ENCODE results near the gene MTIF2.
A peak's percentile ranks its signal among the peaks of the same experiment; 100 is the strongest.
"Not testable (repeated sequence)": the region's sequence is repeated elsewhere in the genome, so short reads cannot be mapped to it uniquely, and the experiment has no call there.

The MTIF2 gene

GRCh38 chr2:55239656-55240222 lies 29.3 kb downstream of the MTIF2 start:
- no peak for DNase-seq

DNA sequence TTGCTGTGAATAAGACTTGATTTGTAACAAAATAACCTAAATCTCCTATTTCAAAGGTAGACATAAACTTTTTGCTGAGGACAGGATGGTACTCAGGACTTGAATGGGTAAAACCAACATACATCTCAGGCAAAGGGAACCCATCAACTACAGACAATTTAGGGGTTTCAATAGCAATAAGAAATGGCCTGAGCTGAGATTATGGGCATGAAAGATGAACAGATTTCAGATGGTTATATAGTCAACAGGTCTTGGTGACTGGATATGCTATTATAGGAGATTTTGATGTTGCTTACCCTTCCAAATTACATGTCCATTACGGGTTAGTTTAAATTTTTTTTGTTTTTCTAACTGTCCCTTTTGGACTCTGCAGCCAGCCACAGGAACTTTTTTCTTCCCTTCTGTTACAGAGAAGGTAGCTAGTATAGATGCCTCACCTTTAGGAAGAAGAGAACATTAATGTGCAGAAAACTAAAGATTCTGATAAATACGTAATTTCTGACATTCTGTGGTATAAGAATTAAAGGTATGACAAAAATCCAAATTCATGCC lies 32.0 kb downstream of the MTIF2 start:
- no peak for DNase-seq

- DNase-seq = no peak
Observed at GRCh38 chr2:55235724-55236538, 33.1 kb downstream of the MTIF2 start.

DNA sequence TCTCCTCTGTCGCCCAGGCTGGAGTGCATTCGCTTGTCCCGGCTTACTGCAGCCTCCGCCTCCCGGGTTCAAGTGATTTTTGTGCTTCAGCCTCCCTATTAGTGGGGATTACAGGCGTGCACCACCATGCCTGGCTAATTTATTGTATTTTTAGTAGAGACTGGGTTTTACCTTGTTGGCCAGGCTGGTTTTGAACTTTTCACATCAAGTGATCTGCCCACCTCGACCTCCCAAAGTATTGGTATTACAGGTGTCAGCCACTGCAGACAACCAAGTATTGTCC lies 35.4 kb downstream of the MTIF2 start:
- DNase-seq = no peak

GRCh38 chr2:55232863-55233657 lies 36.0 kb downstream of the MTIF2 start:
- peak in 1 of 2 donors; percentile 25 for DNase-seq

GRCh38 chr2:55232084-55232862 lies 36.8 kb downstream of the MTIF2 start, which contains the start of the genes CLHC1 and RPS27A:
Gene CLHC1, minus strand, starts transcription at chr2:55232293. Its CDS starts 9,882 bp downstream, at chr2:55222411.
Gene RPS27A, plus strand, starts transcription at chr2:55232688. Its CDS starts 137 bp downstream, at chr2:55232825.
- peak; percentile 89 to 92 for DNase-seq

DNA sequence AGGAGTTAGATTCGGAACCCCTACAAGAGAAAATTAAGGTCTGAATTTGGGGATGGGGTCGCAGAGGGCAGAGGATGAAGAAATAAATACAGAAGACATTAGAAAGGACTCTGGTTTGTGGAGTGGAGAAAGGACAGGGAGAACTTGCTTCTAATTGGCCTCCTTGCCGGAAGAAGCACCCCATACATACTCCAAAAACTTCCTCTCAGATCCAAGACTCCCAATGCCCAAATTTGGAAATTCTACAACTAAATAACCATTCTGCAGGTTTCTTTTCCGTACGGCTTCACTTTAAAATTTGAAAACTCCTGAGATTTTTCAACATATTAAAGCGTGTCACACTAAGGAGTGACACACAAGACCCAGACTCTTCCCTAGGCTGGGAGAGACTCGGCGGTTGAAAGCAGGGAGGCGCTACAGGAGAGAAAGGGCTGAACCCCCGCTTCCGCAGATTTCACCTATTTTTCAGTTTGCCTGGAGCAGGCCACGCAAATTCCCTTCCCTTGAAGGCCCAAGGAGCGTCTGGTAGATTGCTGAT lies 37.4 kb downstream of the MTIF2 start:
- DNase-seq = peak; percentile 17 to 24

- no peak for DNase-seq
Observed at GRCh38 chr2:55230551-55230950, 38.5 kb downstream of the MTIF2 start.

DNA sequence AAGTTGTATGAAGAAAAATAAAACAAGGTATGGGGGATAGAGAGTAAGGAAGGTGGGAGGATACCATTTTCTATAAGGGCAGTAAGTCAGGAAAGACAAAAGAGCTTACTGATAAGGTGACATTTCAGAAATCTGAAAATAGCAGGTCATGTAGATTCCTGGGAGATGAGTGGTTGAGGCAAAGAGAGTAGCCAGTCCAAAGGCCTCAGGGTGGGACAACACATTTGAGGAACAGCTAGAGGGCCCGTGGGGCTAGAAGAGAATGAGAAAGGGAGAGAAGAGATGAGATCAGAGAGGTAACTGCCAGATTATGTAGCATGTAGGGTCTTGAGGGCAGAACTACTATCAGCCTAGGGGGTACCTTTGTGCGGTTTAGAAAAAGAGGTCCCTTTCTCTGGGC lies 39.8 kb downstream of the MTIF2 start:
- DNase-seq = no peak

DNA sequence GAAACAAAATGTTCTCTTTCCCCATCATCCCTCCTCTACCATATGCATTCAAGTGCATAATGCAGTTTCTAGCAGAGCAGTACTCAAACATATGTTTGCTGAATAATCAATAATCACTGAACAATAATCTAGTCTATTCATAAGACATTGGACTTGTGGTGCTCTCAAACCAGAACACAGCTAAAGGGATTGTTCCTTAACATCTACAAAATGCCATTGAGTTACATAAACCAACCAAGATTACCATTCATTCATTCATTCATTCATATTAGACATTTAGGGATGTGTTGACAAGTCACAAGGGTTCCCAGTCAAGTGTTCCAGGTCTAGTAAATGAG lies 40.8 kb downstream of the MTIF2 start:
- no peak for DNase-seq

GRCh38 chr2:55227437-55228225 lies 41.4 kb downstream of the MTIF2 start:
- peak; percentile 67 to 79 for DNase-seq

DNA sequence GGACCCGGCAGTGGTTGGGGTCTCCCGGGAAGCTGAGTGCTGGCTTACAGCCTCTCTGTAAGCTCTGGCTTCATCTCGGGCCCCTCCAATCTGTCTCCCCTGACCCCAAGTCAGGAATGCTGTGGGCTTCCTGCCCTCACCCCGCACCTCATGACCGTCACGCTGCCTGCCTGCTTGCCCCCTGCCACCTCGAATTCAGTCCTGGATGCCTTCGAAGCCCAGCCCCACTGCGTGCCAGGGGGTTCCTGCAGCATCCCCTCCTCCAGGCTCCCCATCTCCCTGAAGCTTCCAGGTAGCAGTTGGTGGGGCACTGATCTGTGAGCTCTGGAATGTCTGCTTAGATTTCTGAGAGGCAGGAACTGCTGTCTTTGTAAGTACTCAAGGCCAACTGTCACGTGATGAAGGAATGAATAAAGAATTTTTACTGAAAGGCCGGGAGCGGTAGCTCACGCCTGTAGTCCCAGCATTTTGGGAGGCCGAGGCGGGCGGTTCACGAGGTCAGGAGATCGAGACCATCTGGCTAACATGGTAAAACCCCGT lies 43.5 kb downstream of the MTIF2 start:
- no peak for DNase-seq

GRCh38 chr2:55224761-55225261 lies 44.2 kb downstream of the MTIF2 start:
- no peak for DNase-seq

- DNase-seq = no peak
Observed at GRCh38 chr2:55223958-55224760, 44.9 kb downstream of the MTIF2 start.

GRCh38 chr2:55213822-55214221 lies 55.2 kb downstream of the MTIF2 start:
- no peak for DNase-seq

DNA sequence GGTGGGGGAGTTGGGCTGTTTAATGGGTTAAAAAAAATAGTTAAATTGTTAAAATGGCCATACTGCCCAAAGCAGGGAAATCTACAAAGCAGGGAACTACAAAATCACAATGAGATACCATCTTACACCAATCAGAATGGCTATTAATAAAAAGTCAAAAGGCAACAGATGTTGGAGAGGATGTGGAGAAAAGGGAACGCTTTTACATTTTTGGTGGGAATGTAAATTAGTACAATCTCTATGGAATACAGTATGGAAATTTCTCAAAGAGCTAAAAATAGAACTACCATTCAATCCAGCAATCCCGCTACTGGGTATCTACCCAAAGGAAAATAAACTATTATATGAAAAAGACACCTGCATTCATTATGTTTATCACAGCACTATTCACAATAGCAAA lies 64.1 kb downstream of the MTIF2 start:
- no peak for DNase-seq

GRCh38 chr2:55204536-55204935 lies 64.5 kb downstream of the MTIF2 start:
- DNase-seq = no peak

DNA sequence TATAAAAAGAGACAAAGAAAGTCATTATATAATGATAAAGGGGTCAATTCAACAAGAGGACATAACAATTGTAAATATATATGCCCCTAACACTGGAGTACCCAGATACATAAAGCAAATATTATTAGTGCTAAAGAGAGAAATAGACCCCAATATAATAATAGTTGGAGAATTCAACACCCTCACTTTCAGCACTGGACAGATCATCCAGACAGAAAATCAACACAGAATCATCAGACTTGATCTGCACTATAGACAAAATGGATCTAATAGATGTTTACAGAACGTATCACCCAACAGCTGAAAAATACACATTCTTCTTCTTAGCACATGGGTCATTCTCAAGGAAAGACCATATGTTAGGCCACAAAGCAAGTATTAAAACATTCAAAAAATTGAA lies 68.6 kb downstream of the MTIF2 start:
- DNase-seq = no peak

- no peak for DNase-seq
Observed at GRCh38 chr2:55196526-55196925, 72.5 kb downstream of the MTIF2 start.

DNA sequence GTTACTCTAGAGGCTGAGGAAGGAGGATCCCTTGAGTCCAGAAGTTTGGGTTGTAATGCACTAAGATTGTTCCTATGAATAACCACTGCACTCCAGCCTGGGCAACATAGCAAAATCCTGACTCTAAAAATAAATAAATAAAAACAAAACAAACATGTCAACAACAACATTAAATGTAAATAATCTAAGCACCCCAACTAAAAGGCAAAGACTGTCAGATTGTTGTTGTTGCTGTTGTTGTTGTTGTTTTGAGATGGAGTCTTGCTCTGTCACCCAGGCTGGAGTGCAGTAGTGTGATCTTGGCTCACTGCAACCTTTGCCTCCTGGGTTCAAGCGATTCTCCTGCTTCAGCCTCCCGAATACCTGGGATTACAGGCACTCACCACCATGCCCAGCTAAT lies 77.1 kb downstream of the MTIF2 start:
- not testable (repeated sequence) for DNase-seq

Data from inflammatory macrophage (primary cell).